Measurements from ENCODE around the gene EYS.

EYS gene

DNA sequence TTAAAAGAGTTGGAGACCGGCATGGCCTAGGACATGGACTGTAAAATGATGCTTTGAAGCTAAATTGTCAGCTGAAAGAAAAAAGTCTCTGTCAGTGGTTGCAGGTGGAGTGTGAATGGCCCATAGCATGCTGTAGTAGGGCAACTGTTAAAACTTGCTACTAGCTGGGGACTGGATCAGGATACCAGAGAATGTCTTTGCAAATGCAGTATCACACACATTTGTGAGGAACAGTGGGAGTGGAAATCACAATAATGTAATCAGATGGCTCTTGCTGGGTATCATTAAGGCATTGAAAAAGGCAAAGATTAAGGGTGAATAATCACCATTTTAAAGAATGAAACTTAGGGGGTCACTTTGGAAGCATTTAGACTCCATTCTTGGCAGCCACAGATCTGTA is 737.9 kb downstream of the EYS start:
- DNase-seq (ENCODE audit: low read depth in 2 of 2): no peak

DNA sequence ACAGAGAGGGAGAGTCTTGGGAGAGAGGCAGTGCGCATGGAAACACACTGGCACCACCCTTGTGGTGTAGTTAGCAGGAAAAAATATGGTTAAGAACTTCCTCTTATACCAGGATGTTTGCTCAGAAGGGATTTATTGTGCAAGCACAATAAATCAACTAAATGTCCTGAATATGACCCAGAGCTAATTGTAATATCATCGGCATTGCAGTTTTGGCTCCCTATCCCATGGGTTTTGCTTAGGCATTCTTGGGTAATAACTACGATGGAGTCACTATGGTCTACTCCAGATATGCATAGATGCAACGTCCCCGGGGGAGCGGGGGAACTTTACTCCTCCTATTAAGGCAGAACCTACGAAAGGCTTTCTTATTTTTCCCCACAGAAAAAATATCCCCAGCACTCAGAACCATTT is 751.6 kb downstream of the EYS start:
- no peak for DNase-seq (ENCODE audit: low read depth in 2 of 2)

DNA sequence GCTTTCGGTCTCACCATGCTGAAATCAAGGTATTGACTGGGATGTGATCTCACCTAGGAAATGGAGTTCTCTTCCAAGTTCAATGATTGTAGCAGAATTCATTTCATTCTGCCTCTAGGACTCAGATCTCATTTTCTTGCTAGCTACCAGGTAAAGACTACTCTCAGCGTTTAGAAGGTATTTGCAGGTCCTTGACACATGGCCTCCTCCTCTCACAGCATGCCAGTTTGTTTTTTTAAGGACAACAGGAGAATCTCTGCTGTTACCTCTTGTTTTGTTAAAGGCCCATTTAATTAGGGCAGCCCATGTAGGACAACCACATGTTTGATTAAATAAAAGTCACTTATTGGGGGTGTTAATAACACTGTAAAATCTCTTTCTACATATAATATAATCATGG is 757.8 kb downstream of the EYS start:
- no peak for DNase-seq (ENCODE audit: low read depth in 2 of 2)

DNA sequence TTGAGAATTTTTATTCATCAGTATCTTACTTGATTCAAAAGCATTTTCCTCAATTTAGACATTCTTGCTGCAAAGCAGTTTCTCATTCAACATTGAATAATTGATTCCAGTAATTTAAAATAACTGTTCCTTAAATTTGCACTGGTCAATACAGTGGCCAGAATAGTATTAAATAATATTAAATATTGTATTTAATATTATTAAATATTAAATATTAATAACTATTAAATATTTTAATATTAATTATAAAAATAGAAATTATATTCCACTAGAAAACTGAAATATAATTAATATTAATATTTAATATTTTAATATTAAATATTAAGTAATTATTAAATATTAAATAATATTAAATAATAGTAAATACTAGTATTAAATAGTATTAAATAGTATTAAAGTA is 758.8 kb downstream of the EYS start:
- DNase-seq (ENCODE audit: low read depth in 2 of 2): no peak

DNA sequence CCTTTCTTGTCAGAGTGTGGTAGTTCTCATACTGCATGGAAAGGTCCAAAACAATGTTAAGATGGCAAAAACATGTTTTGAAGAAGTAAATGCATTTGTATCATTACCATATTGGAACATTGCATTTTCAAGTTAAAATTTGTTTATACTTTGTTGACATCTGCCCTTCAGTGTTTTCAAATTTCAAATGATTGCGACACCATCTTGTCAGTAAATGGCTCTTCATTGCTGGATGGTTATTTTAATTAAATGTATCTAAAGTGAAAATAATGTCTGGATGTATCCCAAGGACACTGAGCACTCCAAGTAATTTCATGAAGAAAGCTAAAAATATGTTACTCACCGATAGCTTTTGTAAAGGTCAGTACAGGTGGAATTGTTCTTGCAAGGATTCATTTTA is 761.6 kb downstream of the EYS start:
- DNase-seq (ENCODE audit: low read depth in 2 of 2): no peak

DNA sequence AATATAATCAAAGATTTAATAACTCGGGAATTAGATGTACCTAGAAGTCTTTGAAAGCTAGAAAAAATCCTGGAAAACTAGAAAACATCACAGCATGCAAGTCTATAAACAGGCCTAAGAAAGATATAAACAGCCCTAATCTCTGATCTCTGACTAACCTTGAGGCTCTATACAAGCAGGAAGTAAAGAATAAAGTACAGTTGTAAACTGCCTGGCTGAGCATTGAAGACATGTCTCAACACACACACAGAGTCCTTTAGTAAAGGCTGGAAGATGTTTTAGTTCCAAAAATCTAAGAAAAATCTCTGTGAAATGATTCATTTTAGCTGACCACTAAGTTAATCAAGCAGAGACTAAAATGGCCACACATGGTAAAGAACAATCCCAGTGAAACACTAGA is 774.5 kb downstream of the EYS start:
- no peak for DNase-seq (ENCODE audit: low read depth in 2 of 2)

DNA sequence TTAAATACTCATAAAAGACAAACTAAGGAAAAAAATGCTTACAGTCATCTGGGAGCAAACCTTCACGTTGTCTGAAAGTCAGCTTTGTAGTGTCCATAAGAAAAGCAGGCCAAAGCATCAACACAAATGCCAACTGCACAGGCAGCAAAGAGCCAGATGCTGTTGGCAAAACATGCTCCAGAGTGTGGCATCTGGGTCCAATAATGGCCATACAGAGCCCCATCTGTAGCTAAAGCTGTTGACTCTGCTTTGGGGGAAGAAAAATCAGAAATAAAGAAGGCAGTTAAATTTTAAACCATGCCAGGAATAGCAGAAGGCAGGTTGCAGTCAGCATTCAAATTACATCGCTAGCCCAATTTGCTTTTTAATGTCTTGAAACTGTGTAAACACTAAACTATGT is 776.3 kb downstream of the EYS start:
- DNase-seq (ENCODE audit: low read depth in 2 of 2): no peak

DNA sequence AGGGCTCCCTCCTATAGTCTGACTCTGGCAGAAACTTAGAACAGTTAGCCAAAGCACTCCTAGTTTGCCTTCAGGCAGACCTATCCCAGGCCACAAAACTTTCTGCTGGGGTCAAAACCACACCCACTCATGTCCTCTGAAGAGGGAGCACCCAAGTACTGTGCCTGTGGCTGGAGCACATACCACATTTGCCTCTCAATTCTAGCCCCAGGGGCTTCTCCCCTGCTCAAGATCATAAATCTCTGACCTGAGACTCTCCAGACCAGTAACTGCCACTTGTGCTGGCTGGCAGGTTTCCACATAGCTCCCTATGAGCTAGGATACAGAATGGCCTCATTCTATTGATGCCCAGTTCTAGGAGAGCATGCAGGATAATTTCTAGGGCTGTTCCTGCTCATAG is 781.0 kb downstream of the EYS start:
- DNase-seq (ENCODE audit: low read depth in 2 of 2): no peak

DNA sequence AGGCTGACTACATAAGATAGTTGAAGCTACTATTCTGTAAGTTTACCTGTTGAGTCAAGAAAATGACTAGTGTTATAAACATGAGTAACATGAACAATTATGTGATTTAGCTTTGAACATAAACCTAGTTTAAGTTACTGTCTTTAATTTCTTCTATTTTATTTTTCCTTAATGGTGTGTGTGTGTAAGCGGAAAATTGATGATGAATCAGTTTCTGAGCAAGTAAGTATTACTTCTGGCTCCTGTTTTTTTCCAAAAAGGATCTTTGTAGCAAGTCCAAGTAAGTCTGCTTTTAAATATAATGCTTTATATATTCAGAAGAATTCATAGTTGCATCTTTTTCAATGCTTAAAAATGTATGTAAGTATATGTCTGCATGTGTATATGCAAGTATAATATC is 786.8 kb downstream of the EYS start:
- DNase-seq (ENCODE audit: low read depth in 2 of 2): no peak

DNA sequence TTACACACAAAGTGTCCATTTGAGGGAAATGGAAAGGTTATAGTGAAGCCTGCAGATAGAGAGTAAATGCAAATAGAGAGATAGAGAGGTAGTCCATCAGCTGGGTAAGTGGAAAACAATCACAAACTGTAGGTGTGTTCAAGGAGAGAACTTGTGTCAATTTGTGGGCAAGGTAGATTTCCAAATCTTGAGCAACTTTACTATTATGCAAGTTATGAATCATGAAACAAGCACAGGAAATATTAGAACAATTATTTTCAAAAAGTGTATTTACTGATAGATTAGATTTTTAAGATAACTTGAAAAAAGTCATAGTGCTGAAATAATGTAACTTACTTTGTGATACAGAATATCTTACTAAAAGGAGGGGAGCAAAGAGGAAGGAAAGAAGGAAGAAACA is 792.9 kb downstream of the EYS start:
- DNase-seq (ENCODE audit: low read depth in 2 of 2): no peak

DNA sequence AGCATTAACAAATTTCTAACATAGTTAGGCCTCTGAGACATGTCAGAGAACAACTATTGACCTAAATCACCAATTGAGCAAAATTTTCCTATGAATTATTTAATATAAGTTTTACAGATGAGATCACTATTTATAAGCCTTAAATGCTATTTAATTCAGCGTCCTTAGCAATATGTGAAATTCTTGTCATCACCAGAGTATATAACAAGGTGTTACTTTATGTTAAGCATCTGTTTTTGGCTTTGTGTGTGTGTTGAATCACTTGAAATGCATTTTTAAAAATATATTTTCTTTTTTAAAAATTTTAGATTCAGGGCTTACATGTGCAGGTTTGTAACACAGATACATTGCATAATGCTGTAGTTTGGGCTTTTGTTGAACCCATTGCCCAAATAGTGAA is 794.1 kb downstream of the EYS start:
- DNase-seq (ENCODE audit: low read depth in 2 of 2): no peak

DNA sequence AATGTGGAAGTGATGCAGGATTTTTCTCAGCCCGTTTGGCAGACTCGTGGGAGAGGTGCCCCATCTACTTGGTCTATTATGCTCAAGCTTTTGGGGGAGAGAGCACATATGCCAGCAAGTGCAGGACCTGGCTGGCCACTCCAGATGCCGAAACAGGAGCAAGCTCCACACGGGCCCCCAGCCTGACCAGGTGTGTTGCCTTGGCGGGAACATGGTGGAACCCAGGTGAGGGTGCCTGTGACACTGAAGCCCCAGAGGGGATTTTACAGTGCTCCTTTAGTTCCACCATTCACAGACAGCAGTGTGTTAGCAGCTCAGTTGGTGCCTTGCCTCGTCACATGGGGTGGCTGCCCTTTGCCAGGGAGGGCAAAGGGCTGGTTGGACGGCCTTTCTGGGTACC is 798.9 kb downstream of the EYS start:
- no peak for DNase-seq (ENCODE audit: low read depth in 2 of 2)

DNA sequence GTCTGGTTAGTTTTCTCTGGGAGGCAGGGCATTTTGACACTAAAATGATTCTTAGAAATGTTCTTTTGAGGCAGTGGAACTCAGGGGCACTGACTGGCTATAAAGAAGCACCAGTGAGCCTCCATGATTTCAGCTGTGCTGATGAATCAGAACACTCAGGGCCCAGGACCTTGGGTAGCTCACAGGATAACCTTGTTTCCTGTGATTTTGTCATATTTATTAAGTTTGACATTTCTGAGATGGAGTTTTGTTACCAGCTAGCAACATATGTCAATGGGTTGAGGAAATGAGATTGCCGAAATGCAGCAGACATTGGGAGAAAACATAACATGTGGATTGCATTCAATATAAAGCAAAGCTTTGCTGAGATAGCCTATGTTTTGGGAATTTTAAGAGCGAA is 802.4 kb downstream of the EYS start:
- no peak for DNase-seq (ENCODE audit: low read depth in 2 of 2)

DNA sequence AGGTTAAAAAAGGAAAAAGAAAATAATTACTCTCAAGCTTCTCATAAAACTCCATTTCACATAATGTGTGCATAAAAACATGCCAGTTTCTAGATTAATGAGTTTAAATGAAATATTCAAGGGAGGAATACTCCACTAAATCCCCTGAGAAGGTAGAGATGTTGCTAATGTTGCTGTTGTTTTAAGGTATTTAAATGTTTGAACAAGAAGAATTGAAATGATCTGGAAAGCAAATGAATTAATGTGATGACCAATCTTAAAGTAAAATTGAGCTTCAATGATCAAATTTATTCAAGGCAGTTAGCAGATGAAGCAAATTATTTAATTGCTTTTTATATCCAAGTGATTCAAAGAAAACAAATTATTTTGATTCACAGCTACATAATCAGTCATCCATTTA is 804.4 kb downstream of the EYS start:
- no peak for DNase-seq (ENCODE audit: low read depth in 2 of 2)

DNA sequence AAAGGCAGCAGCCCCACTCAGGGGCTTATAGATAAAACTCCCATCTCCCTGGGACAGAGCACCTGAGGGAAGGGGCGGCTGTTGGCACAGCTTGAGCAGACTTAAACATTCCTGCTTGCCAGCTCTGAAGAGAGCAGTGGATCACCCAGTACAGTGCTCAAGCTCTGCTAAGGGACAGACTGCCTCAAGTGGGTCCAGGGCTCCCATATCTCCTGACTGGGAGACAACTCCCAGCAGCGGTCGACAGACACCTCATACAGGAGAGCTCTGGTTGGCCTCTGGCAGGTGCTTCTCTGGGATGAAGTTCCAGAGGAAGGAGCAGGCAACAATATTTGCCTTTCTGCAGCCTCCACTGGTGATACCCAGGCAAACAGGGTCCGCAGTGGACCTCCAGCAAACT is 810.1 kb downstream of the EYS start:
- DNase-seq (ENCODE audit: low read depth in 2 of 2): no peak

DNA sequence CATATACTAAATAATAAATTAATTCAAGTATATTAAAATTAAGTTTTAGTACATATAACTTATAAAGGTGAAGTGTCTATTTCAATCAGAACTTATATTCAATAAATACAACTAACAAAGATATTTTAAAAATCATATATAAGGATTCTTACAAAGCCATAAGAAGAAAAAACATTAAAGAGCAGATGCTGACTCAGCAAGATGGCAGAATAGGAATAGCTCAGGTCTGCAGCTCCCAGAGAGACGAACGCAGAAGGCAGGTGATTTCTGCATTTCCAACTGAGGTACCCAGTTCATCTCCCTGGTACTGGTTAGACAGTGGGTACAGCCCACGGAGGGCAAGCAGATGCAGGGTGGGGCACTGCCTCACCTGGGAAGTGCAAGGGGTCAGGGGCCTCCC is 811.1 kb downstream of the EYS start:
- DNase-seq (ENCODE audit: low read depth in 2 of 2): no peak

DNA sequence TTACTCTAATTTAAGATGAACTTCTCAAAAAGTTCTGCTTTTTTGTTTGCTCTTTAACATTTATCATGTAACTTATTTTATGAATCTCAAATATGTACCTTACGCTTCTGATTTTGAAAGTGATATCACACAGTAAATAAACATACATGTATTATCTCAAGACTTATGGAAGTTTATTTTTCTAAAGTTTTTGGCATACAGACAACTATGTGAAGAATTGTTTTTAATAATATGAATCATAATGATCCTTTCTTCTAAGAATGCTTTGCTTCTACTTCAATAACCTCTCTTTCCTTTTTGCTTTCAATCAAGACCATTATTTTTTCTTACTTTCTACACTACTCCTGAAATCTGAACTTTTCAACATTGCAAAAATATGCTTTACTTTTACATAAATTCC is 816.4 kb downstream of the EYS start:
- no peak for DNase-seq (ENCODE audit: low read depth in 2 of 2)

DNA sequence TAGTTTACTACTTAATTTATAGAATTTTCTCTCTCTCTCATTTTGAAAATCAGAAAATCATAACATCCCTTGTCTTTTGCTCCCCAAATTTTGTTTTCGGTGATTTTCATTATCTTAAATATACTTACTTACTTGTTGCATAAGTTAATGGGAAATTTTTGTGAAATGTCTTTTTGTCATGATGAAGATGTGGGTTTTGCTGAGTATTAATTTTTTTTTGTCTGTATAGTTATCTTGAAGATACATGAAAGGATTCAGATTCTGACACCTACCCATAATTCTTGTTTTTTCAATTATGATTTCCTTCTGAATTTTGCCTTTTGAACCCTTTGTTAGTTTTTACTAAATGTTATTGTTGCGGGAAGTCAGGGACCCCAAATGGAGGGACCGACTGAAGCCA is 817.9 kb downstream of the EYS start:
- DNase-seq (ENCODE audit: low read depth in 2 of 2): no peak

DNA sequence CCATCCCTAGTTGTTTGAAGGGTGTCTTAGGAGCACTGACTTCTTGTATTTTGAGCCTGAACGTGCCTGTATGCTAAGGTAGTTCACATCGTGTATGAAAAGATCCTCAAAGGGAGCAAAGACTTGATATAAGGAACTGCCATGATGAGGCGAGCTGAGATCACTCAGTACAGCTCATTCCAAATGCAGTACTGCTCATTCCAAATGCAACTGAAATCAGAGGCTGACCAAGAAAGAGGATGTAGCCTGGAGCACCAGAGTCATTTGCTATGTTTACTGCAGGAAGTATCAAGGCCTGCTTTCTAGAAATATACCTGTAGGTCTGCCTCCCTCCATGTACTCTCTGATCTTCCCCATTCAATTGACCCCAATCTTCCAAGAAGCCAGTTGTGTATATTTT is 832.2 kb downstream of the EYS start:
- no peak for DNase-seq (ENCODE audit: low read depth in 2 of 2)

DNA sequence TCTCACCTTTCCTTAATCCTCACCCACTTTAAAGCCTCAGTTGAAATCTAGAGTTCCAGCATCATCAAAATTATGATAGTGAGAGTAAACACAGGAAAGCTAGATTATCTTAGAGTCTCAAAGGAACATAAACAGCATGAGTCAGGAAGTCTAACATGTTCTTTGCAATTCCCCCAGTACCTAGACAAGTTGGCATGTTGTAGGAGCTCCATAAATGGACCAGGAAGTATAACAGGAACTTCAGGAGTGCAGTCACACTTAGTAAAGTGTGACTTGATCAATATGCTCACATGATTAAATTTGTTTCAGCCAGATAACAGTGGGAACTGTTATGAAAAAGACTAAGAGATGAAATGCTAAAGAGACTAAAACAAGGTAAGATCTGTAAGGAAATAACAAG is 834.4 kb downstream of the EYS start:
- DNase-seq (ENCODE audit: low read depth in 2 of 2): no peak

DNA sequence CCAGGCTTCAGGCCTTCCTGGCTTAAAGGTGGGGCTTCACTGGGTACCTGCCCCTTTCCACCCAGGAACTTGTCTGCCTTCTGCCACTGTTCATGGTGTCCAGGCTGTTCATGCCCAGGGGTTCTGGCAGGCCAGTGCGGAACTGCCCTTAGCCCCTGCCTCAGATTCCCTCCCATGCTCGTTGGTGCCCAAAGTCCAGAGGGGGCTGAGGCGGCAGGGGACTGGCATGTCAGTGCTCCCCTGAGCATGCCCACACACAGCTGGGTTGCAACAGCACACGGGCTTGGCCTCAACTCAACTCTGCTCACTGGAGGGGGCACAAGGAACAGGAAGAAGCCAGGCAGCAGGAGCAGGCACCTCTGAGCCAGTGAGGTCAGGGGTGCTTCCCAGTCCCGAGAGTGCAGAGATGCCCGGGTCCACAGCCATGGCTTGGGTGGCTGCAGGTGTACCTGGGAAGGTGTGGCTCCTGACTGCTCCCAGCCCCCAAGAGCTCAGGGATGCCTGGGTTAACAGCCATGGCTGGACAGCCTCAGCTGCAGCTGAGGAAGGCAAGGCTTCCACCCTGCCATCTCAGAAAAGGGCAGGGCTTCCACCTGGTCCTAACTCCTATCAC is 845.9 kb downstream of the EYS start:
- no peak for DNase-seq (ENCODE audit: low read depth in 2 of 2)

DNA sequence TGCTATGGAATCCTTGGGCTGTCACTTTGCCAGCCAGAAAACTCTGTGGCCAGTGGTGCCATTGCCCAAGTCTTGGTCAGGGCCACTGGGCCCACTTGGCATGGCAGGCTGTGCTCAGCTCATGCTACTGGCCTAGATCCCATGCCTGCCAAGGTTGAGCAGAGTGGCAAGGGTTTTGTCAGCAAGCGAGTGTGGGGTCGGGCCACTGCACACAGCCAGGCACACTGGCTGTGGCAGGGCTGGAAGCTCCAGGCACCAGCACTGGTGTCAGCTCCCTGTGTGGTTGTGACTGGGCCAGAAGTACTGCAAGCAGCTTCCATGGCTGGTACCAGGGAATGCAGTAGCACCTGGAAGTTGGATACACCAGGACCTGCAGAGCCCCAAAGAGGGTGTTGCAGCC is 846.8 kb downstream of the EYS start:
- DNase-seq (ENCODE audit: low read depth in 2 of 2): no peak

DNA sequence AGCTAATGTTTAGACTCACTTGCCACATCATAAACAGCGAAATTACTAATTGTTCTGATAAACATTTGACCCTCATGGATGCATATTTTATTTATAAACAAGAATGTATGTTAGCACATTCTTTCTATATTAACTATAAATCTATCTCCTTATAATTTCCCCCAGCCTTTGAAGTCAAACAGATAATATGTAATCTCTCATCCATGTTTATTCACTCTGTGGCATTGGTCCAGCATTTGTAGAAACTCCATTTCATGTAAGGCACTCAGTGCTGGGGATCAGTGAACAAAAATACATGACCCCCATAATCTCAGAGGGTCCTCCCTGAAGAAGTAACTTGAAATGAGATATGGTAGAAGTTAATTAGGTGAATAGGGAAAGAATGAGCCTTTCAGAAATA is 856.9 kb downstream of the EYS start:
- DNase-seq (ENCODE audit: low read depth in 2 of 2): no peak

DNA sequence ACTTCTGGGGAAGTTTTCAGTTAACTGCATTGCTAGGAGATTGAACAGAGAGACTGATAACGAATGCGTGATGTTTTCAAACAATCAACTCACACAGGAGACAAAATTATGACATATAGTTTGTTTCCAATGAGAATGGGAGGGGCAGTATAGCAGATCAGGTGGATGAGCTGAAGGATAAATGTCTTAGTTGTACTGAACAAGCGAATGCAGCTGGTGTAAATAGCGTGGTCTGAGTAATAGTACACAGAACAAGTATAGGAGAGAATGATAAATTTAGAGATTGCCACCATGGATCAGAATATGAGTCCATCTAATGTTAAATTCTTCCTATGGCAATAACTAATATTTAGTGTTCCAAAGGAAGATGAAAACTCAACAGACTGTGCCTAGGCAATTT is 858.6 kb downstream of the EYS start:
- DNase-seq (ENCODE audit: low read depth in 2 of 2): no peak

DNA sequence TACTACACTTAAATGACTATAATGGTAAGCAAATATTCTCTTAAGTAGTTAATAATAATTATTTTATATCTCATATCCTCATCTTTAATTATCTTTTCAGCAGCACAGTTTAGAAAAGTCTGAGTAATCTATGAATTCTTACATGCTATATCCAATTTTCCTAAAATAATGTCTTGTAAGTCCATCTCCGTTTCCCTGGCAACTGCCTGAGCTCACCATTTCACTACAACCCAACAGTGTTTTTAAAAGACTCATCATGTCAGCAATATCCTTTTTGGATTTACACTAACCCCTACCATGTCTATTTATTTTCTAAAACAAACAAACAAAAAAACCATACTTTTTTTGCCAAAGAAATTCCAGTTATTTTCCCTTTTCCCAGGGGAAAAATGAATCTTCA is 859.6 kb downstream of the EYS start:
- DNase-seq (ENCODE audit: low read depth in 2 of 2): no peak

All from stimulated activated CD8-positive, alpha-beta memory T cell treated with anti-CD3 and anti-CD28 coated beads, Interleukin-2, amount 100 ng/mL, for 48 hours (primary cell).